Adrenal gland (tissue), 12 donors: ENCODE measurements around the gene MLC1. TPM values are rescaled to one million over a fixed set of nuclear protein-coding genes. Genes with fewer than 3 reads are reported as not detected.

ENCODE experiments used
- DNase-seq, 7 donors: peaks; one replicate each; pipeline ENCODE4 v3.0.0-alpha.2; 2019 to 2020
- H3K27ac ChIP-seq, 5 donors: fragments of 200-600 bp; sonication (generic) in 4 of 5; 1 replicate in 3 of 5; 2 replicates in 2 of 5; pipeline versions ENCODE4 v1.5.1 to v1.8.0; 2016 to 2020; ENCODE audit warnings: mild to moderate bottlenecking in 1 of 5
- H3K27me3 ChIP-seq: fragments of 200-600 bp; 2 replicates; pipeline ENCODE4 v1.8.0; 2021
- H3K36me3 ChIP-seq, 2 donors: fragments of 200-600 bp; replicated peaks in 1 of 2; 1 replicate in 1 of 2; 2 replicates in 1 of 2; pipeline versions ENCODE4 v1.5.1 to v1.8.0; 2018 to 2022
- H3K4me1 ChIP-seq, 2 donors: fragments of 200-600 bp; replicated peaks in 1 of 2; 1 replicate in 1 of 2; 2 replicates in 1 of 2; pipeline versions ENCODE4 v1.5.1 to v1.8.0; 2018 to 2021
- H3K4me3 ChIP-seq, 4 donors: fragments of 200-600 bp; sonication (generic) in 3 of 4; one replicate each; pipeline ENCODE4 v1.5.1; 2016 to 2018
- H3K9me3 ChIP-seq, 3 donors: fragments of 200-600 bp; sonication (generic) in 1 of 3; replicated peaks in 1 of 3; 1 replicate in 2 of 3; 2 replicates in 1 of 3; pipeline versions ENCODE4 v1.5.1 to v1.8.0; 2016 to 2021
- POLR2A ChIP-seq, 2 donors: fragments of 450-650 bp; IDR thresholded peaks; one replicate each; pipeline ENCODE4 v1.6.1; 2017; ENCODE audit warnings: antibody characterized with exemption in 2 of 2, mild to moderate bottlenecking in 2 of 2, moderate library complexity in 1 of 2
- WGBS, 4 donors: extraction: QIAGEN DNeasy Blood & Tissue Kit in 2 of 4; methylation state at CpG; one replicate each; pipeline versions ENCODE4 v1.1.5 to v1.1.7; 2013 to 2017; 5-methylcytosine and 5-hydroxymethylcytosine counted together
- intact Hi-C, 2 donors: fragments of 100-400 bp; cut with DNase I; formaldehyde crosslinking; loops; one replicate each; pipeline versions ENCODE4 v1.14.1 to v1.15.0; 2022 to 2023
- polyA plus RNA-seq, 3 donors: library from polyadenylated mRNA; stranded (reverse); fragments of 200-250 nt in 2 of 3; fragments of 350-450 nt in 1 of 3; fragmentation: Illumina TruSeq in 1 of 3; extraction: RNeasy Lipid Tissue Mini Kit (QIAGEN cat#74804) in 1 of 3; gene quantifications; one replicate each; pipeline ENCODE4 v1.2.3, GENCODE V29; 2013 to 2014
- total RNA-seq, 9 donors: library from RNA; depleted of rRNA in 4 of 9; stranded (reverse); fragments of >200 nt in 4 of 9; fragments of 120-200 nt in 1 of 9; fragmentation: NEBNext Ultra II Directional in 1 of 9; extraction: Animal tissue kit (Norgen Biotek cat#: 25700) in 1 of 9; gene quantifications; one replicate each; pipeline versions ENCODE4 v1.1.0 to v1.2.4, GENCODE V29; 2013 to 2023
- TF ChIP-seq, protein P1 (sequence below), 6 experiments: fragments of 450-650 bp in 4 of 6; fragments of 200-600 bp in 2 of 6; sonication (generic) in 1 of 6; IDR thresholded peaks; 1 replicate in 5 of 6; 2 replicates in 1 of 6; pipeline versions ENCODE4 v1.5.1 to v1.8.0; 2016 to 2021; ENCODE audit warnings: antibody characterized with exemption in 6 of 6, mild to moderate bottlenecking in 2 of 6, moderate library complexity in 1 of 6
- donor health status: healthy with polysubstance abuse.
- donor health status: Bipolar disorder and iron deficiency.
- donor health status: DM: yes; HTN: yes; CAD: no.
- donor health status: DM: no; HTN: no; CAD: no.
- donor health status: DM: no; HTN: no; CAD: no.
- donor health status: DM: yes; HTN: yes; CAD: no.

Gene MLC1
- total and polyA plus RNA-seq, 12 donors = 0.03 to 0.22 TPM; not detected in 10

GRCh38 chr22:50060441-50061140 is 24.6 kb downstream of the MLC1 start:
- Histone ChIP-seq H3K4me3 (no peak overlapping the region), H3K4me1 (peaks cover 0 to 5% of the 10 kb centered on the region in 2 donors), H3K27ac (no peak overlapping the region), H3K9me3 (no peaks in the 10 kb centered on the region), H3K36me3 (no peaks in the 10 kb centered on the region), H3K27me3 (peaks cover 27% of the 10 kb centered on the region)
- TF ChIP-seq, protein P1, sequence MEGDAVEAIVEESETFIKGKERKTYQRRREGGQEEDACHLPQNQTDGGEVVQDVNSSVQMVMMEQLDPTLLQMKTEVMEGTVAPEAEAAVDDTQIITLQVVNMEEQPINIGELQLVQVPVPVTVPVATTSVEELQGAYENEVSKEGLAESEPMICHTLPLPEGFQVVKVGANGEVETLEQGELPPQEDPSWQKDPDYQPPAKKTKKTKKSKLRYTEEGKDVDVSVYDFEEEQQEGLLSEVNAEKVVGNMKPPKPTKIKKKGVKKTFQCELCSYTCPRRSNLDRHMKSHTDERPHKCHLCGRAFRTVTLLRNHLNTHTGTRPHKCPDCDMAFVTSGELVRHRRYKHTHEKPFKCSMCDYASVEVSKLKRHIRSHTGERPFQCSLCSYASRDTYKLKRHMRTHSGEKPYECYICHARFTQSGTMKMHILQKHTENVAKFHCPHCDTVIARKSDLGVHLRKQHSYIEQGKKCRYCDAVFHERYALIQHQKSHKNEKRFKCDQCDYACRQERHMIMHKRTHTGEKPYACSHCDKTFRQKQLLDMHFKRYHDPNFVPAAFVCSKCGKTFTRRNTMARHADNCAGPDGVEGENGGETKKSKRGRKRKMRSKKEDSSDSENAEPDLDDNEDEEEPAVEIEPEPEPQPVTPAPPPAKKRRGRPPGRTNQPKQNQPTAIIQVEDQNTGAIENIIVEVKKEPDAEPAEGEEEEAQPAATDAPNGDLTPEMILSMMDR (IDR thresholded peaks at IDR 0.05) = no peak
- no peak for TF ChIP-seq POLR2A (IDR thresholded peaks at IDR 0.05)
- 56 to 73% (median 69%) methylated on average over 10 to 28 of the region's 28 CpGs for WGBS, 4 donors
- intact Hi-C loops = no loop called here
- no peak for DNase-seq

DNA sequence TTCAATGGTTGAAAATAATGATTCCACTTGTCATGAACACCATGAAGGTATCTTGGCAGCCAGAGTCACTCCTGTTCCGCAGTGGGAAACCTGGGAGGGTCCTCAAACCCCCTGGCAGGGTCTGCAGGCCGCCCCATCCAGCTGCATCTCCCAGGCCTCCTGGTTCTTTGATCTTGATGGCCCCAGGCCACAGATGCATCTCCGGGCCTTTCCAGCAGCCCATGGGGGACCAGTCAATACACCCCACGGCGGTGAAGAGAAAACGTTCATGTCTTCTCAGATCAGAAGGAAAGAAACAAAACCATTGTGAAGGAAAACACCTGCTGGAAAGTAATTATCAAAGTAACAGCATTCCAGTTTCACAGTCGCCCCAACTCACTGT is 25.4 kb downstream of the MLC1 start:
- TF ChIP-seq POLR2A (IDR thresholded peaks at IDR 0.05) = no peak
- TF ChIP-seq, protein P1 (IDR thresholded peaks at IDR 0.05) = no peak
- DNase-seq = no peak
- 67 to 88% (median 72%) methylated on average over 3 to 7 of the region's 7 CpGs for WGBS, 4 donors
- no peaks in the 10 kb centered on the region for H3K36me3 ChIP-seq
- peaks cover 27% of the 10 kb centered on the region for H3K27me3 ChIP-seq
- intact Hi-C loops = no loop called here
- peak overlapping the region in 1 of 4 donors; percentile 34 for H3K4me3 ChIP-seq
- peaks cover 0 to 5% of the 10 kb centered on the region in 2 donors for H3K4me1 ChIP-seq
- H3K9me3 ChIP-seq = no peaks in the 10 kb centered on the region
- no peak overlapping the region for H3K27ac ChIP-seq

- intact Hi-C loops = no loop called here
- H3K27me3 ChIP-seq = peaks cover 27% of the 10 kb centered on the region
- H3K9me3 ChIP-seq = no peaks in the 10 kb centered on the region
- no peak overlapping the region for H3K27ac ChIP-seq
- H3K4me1 ChIP-seq = peaks cover 0 to 5% of the 10 kb centered on the region in 2 donors
- DNase-seq = peak in 1 of 7 donors; percentile 20
- peak overlapping the region in 1 of 4 donors; percentile 34 for H3K4me3 ChIP-seq
- no peaks in the 10 kb centered on the region for H3K36me3 ChIP-seq
- WGBS, 4 donors = 14 to 18% (median 16%) methylated on average over 20 to 31 of the region's 31 CpGs
- no peak for TF ChIP-seq POLR2A (IDR thresholded peaks at IDR 0.05)
Measured at GRCh38 chr22:50058906-50059880, 26.0 kb downstream of the MLC1 start.

- no peak for DNase-seq
- intact Hi-C loops = no loop called here
- Histone ChIP-seq H3K36me3 (no peaks in the 10 kb centered on the region), H3K27ac (no peak within 1 kb of the TSS), H3K27me3 (peaks cover 27% of the 10 kb centered on the region), H3K4me1 (peaks cover 0 to 5% of the 10 kb centered on the region in 2 donors), H3K4me3 (peak within 1 kb of the TSS in 1 of 4 donors; percentile 34), H3K9me3 (no peaks in the 10 kb centered on the region)
- WGBS, 4 donors = 6 to 40% (median 14%) methylated on average over 8 to 101 of the region's 102 CpGs
- TF ChIP-seq, protein P1 (IDR thresholded peaks at IDR 0.05) = no peak
- no peak for TF ChIP-seq POLR2A (IDR thresholded peaks at IDR 0.05)
Measured at GRCh38 chr22:50058061-50058905, 26.9 kb downstream of the MLC1 start, which contains the start of gene TTLL8. TSS of gene TTLL8 (minus strand) at chr22:50058298.
